ENCODE measurements around the gene OSBPL3.
A peak's percentile ranks its signal among the peaks of the same experiment; 100 is the strongest.

DNA sequence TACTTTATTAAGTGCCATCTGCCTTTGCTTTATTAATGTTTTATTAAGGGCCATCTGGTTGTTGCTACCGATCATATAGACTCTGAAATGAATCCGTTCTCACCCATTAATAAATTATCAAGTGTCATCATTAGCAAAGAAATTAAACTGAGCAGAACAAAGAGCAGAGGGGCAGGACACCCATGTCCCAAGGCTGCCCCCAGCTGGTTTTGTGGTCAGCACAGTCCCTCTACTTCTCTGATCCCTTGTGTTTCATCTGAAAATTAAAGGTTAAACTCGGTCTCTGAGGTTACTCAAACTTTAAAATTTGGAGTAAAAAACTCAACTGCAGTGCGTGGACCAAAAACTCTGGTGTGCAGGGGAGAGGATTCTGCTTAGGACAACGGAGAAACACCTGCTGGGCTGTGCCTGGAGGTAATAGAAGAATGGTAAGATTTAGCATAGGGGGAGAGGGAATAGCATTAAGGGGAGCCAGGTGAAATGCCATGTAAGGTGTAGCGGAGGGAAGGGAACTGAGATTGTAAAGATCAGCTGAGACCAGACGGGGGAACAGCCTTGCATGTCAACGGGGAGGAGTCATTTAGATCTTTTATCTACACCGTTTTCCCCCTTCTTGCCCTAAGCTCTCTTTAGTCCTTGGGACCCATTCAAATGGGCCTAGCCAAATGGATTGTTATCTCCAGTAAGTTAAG, 212.0 kb downstream of the OSBPL3 start:
- TF ChIP-seq CTCF (IDR thresholded peaks at IDR 0.05) (peak; percentile 40), POLR2AphosphoS5 (IDR thresholded peaks at IDR 0.05; ENCODE audit: low read depth, low read length) (no peak), SIN3A (IDR thresholded peaks at IDR 0.05; ENCODE audit: borderline replicate concordance, insufficient read depth, low read depth, low read length) (no peak), TCF7L2 (IDR thresholded peaks at IDR 0.05; ENCODE audit: low read depth, low read length) (no peak)
- TF ChIP-seq, protein P1, sequence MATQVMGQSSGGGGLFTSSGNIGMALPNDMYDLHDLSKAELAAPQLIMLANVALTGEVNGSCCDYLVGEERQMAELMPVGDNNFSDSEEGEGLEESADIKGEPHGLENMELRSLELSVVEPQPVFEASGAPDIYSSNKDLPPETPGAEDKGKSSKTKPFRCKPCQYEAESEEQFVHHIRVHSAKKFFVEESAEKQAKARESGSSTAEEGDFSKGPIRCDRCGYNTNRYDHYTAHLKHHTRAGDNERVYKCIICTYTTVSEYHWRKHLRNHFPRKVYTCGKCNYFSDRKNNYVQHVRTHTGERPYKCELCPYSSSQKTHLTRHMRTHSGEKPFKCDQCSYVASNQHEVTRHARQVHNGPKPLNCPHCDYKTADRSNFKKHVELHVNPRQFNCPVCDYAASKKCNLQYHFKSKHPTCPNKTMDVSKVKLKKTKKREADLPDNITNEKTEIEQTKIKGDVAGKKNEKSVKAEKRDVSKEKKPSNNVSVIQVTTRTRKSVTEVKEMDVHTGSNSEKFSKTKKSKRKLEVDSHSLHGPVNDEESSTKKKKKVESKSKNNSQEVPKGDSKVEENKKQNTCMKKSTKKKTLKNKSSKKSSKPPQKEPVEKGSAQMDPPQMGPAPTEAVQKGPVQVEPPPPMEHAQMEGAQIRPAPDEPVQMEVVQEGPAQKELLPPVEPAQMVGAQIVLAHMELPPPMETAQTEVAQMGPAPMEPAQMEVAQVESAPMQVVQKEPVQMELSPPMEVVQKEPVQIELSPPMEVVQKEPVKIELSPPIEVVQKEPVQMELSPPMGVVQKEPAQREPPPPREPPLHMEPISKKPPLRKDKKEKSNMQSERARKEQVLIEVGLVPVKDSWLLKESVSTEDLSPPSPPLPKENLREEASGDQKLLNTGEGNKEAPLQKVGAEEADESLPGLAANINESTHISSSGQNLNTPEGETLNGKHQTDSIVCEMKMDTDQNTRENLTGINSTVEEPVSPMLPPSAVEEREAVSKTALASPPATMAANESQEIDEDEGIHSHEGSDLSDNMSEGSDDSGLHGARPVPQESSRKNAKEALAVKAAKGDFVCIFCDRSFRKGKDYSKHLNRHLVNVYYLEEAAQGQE (IDR thresholded peaks at IDR 0.05; ENCODE audit: insufficient read depth in 1 of 2, low read depth in 2 of 2, low read length in 1 of 2): no peak

Data from Panc1 (cell line).